ENCODE data around the gene LGALS3BP. TPM values are rescaled to one million over a fixed set of nuclear protein-coding genes. Genes with fewer than 3 reads are reported as not detected.
A peak's percentile ranks its signal among the peaks of the same experiment; 100 is the strongest.

Gene LGALS3BP
- total RNA-seq, 1 donor from 2014 or later, result 393 TPM

DNA sequence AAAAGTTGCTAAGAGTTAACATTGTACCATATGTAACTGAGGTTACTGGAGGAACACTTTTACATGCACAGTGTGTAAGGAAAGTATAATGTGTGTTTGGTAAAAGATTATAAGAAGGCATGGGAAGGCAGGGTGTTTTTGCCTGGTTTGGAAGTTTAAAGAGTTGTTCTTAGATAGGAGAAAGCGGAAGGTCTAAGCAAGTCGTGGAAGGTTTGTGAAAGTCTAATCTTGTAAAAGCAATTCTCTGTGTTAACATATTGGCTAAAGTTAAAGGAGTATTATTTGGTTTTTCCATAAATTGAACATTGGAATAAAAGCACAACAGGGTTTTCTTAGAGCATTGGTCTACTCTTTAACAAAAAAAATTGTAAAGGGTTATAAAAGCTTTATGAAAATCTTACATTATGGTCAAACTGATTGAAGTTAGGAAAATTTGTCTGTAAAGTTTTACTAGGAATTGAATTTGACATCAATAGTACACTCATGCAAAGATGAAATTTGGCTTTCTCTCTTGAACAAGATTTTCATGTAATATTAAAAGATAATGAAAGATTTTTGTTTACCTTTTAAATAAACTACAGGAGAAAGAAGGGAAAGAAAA is 34.5 kb upstream of the LGALS3BP start:
- DNase-seq (ENCODE audit: low spot score), result no peak

- no peak for DNase-seq (ENCODE audit: low spot score)
Observed at GRCh38 chr17:79012563-79013134, 32.9 kb upstream of the LGALS3BP start.

DNA sequence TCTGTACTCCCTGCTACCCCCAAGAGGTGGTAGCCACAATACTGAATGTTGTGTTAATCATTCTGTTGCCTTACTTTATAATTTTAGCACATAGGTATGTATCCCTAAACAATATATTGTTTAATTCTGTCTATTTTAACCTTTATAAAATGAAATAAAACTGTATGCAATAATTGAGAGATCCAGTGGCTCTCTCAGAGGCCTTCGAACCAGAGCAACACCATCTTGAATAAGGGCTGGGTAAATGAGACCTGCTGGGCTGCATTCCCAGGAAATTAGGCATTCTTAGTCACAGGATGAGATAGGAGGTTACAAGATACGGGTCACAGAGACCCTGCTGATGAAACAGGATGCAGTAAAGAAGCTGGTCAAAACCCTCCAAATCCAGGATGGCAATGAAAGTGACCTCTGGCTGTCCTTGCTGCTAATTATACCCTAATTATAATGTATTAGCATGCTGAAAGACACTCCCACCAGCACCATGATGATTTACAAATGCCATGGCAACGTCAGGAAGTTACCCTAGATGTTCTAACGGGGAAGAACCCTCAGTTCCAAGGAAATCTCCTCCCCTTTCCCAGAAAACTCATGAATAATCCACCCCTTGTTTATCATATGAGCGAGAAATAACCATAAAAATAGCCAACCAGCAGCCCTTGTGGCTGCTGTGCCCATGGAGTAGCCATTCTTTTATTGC is 31.9 kb upstream of the LGALS3BP start:
- DNase-seq (ENCODE audit: low spot score), result no peak

- DNase-seq (ENCODE audit: low spot score), result no peak
Observed at GRCh38 chr17:79010304-79010646, 30.6 kb upstream of the LGALS3BP start.

GRCh38 chr17:79009397-79010303 is 29.9 kb upstream of the LGALS3BP start, which contains the start of gene CANT1:
TSS of gene CANT1 (minus strand) at chr17:79009764. CDS start at chr17:78997622, 12,142 bp downstream.
- peak; percentile 84 for DNase-seq (ENCODE audit: low spot score)

- DNase-seq (ENCODE audit: low spot score), result no peak
Observed at GRCh38 chr17:79008666-79009387, 29.1 kb upstream of the LGALS3BP start.

GRCh38 chr17:79007504-79008381 is 28.0 kb upstream of the LGALS3BP start:
- no peak for DNase-seq (ENCODE audit: low spot score)

GRCh38 chr17:79006794-79007503 is 27.2 kb upstream of the LGALS3BP start:
- DNase-seq (ENCODE audit: low spot score), result no peak

- no peak for DNase-seq (ENCODE audit: low spot score)
Observed at GRCh38 chr17:79006046-79006445, 26.3 kb upstream of the LGALS3BP start.

GRCh38 chr17:79005063-79005861 is 25.5 kb upstream of the LGALS3BP start:
- DNase-seq (ENCODE audit: low spot score), result peak; percentile 61

DNA sequence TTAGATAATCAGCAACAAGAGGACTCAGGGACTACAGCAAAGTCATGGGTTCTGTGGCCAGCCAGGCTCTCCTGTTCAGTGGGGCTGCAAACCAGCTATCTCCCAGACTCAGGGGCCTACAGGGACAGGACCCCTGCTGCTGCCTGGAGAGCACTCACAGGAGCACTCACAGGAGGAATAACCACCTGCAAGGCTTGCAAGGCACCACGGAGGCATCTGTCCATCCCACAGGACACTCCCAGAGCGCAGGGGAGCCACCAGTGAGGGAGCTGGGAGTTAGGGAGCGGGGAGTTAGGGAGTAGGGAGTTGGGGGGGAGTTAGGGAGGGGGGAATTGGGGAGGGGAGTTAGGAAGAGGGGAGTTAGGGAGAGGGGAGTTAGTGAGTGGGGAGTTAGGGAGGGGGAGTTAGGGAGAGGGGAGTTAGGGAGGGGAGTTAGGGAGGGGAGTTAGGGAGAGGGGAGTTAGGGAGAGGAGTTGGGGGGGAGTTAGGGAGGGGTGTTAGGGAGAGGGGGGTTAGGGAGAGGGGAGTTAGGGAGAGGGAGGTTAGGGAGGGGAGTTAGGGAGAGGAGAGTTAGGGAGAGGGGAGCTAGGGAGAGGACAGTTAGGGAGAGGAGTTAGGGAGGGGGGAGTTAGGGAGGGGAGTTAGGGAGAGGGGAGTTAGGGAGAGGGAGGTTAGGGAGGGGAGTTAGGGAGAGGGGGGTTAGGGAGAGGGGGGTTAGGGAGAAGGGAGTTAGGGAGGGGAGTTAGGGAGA is 24.1 kb upstream of the LGALS3BP start:
- DNase-seq (ENCODE audit: low spot score), result no peak

DNA sequence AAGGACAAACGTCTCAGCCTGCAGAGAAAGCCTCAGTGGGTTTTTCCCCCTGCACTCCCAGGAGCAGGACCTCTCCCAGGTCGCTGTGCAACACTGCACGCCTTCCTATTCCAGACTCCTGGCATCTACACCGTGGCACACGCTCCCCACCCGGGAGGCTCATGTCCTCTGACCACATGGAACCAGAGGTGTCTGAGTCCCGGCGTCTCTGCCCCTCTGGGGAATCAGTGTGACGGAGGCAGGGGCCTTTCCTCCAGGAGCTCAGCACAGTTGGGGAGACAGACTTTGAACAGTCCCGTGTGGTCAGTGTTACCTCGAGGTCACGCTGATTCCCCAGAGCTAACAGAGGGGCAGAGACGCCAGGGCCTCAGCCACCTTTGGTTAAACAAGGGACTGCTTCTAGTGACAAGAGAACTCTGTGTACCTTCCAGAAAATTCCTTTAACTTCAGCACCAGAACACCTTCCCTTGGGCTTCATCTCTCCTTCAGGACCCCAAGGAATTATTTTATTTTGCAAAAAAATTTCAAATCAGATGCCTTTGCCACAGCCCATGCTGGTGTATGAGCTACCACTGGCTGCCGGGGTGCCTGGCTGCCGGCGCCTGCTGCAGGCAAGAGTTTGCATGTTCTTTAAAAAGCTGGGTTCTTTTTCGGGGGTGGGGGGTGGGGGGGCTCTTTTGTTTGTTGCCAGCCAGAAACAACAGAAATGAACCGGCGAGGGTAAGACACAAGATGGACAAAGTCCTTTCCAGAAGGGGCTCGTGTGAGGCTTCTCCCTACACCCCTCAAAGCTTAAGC is 23.3 kb upstream of the LGALS3BP start:
- DNase-seq (ENCODE audit: low spot score), result no peak

GRCh38 chr17:79002291-79002690 is 22.6 kb upstream of the LGALS3BP start:
- DNase-seq (ENCODE audit: low spot score), result no peak

GRCh38 chr17:79001190-79002020 is 21.7 kb upstream of the LGALS3BP start:
- no peak for DNase-seq (ENCODE audit: low spot score)

GRCh38 chr17:79000396-79001189 is 20.9 kb upstream of the LGALS3BP start:
- no peak for DNase-seq (ENCODE audit: low spot score)

DNA sequence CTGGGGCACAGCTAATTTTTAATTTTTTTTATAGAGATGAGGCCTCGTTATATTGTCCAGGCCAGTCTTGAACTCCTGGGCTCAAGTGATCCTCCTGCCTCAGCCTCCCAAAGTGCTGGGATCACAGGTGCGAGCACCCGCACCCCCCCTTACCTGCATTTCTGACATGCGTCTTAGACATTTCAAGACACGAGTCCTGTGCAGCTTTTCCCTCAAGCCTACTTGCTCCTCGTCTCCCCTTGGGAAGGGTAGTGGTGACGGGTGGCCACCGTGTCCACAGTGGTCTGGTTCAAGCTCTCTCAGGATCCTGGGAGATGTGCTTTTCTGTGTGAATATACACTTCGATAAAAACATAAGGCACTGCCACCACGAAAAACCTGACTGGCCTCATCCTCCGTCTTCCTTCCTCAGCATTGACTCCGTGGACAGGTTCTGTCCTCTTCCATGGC is 20.2 kb upstream of the LGALS3BP start:
- DNase-seq (ENCODE audit: low spot score), result no peak

Measured in ureter (tissue), 1 donor.